Activated CD8-positive, alpha-beta T cell treated with anti-CD3 and anti-CD28 coated beads, Interleukin-2, amount 10 ng/mL, durations not matched to agents 7 days and 5 days (primary cell): ENCODE results near the gene ALKBH4. TPM values are rescaled to one million over a fixed set of nuclear protein-coding genes. Genes with fewer than 3 reads are reported as not detected.
A peak's percentile ranks its signal among the peaks of the same experiment; 100 is the strongest.

ENCODE experiments used
- ATAC-seq: fragments of 150-1000 bp; cut with Tn5 transposase; one replicate; pipeline ENCODE4 v1.10.0; 2021; ENCODE audit warnings: moderate library complexity
- CTCF ChIA-PET: fragments of 350-600 bp; sonication (Branson Sonifier 250); formaldehyde crosslinking; loops from one replicate; lab custom pipeline; 2021; ENCODE audit warnings: antibody characterized with exemption; lab: Charles Lee
- POLR2A ChIA-PET: fragments of 350-600 bp; sonication (Branson Sonifier 250); formaldehyde crosslinking; loops from one replicate; lab custom pipeline; 2021; ENCODE audit warnings: antibody characterized with exemption; lab: Charles Lee
- DNase-seq: peaks from one replicate; pipeline ENCODE4 v3.0.0-alpha.2; 2020
- H3K27ac Mint-ChIP-seq: one replicate; pipeline ENCODE4 v1.8.0; 2021; ENCODE audit warnings: mild to moderate bottlenecking, mixed read lengths
- H3K27me3 Mint-ChIP-seq: one replicate; pipeline ENCODE4 v1.8.0; 2021; ENCODE audit warnings: low read depth, mixed read lengths
- H3K36me3 Mint-ChIP-seq: one replicate; pipeline ENCODE4 v1.8.0; 2021; ENCODE audit warnings: low read depth, mixed read lengths
- H3K4me1 Mint-ChIP-seq: one replicate; pipeline ENCODE4 v1.8.0; 2021; ENCODE audit warnings: low read depth, mixed read lengths
- H3K4me3 Mint-ChIP-seq: one replicate; pipeline ENCODE4 v1.8.0; 2021; ENCODE audit warnings: mild to moderate bottlenecking, mixed read lengths
- H3K9me3 Mint-ChIP-seq: one replicate; pipeline ENCODE4 v1.8.0; 2022; ENCODE audit warnings: mixed read lengths; ENCODE audit not compliant: insufficient read depth
- total RNA-seq, 2 experiments: library from RNA; stranded (reverse); gene quantifications; one replicate each; pipeline ENCODE4 v1.2.3, GENCODE V29; 2021

The ALKBH4 gene
- total RNA-seq, 2 experiments from 2014 or later, result 10.8 to 11.1 TPM

DNA sequence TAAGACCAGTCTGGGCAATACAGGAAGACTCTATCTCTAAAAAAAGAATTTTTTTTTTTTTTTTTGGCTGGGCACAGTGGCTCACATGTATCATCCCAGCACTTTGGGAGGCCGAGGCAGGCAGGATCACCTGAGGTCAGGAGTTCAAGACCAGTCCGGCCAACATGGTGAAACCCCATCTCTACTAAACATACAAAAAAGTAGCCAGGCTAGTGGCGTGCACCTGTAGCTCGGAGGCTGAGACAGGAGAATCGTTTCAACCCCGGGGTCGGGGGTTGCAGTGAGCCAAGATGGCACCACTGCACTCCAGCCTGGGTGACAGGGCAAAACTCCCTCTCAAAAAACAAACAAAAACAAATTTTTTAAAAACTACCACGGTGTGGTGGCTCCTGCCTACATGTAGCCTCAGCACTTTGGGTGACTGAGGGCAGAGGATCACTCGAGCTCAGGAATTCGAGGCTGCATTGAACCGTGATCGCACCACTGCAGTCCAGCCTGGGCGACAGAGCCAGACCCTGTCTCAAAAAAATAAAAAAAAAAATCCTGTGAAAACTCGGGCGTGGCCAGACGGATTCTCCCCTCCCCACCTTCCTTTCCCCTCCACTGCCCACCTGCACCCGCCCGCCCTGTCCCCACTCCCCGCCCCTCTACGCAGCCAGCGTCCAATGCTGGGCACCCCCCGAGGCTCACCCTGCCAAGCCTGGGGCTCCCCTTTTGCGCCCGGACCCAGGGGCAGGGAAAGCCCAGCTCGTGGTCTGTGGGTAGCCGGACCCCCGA is 32.0 kb downstream of the ALKBH4 start:
- ChIA-PET POLR2A (interaction anchor here (0.5 to 1.6 kb wide), 4 partner anchors 17 to 32 kb away, joined by 3 to 5 read pairs (median 4); partner anchors contain the start of genes ALKBH4 and LRWD1), CTCF (interaction anchor here (1.0 to 7.5 kb wide), 5 partner anchors 12 to 28 kb away, joined by 3 to 43 read pairs (median 9); no protein-coding TSS in a partner anchor)
- no peaks in the 10 kb centered on the region for H3K9me3 Mint-ChIP-seq
- peak overlapping the region; percentile 73 for H3K4me3 Mint-ChIP-seq
- H3K27me3 Mint-ChIP-seq, result no peaks in the 10 kb centered on the region
- DNase-seq (peak; percentile 28), ATAC-seq (peak; percentile 34)
- peak overlapping the region; percentile 87 for H3K27ac Mint-ChIP-seq
- H3K4me1 Mint-ChIP-seq, result peaks cover 76% of the 10 kb centered on the region
- H3K36me3 Mint-ChIP-seq, result peaks cover 37% of the 10 kb centered on the region

DNA sequence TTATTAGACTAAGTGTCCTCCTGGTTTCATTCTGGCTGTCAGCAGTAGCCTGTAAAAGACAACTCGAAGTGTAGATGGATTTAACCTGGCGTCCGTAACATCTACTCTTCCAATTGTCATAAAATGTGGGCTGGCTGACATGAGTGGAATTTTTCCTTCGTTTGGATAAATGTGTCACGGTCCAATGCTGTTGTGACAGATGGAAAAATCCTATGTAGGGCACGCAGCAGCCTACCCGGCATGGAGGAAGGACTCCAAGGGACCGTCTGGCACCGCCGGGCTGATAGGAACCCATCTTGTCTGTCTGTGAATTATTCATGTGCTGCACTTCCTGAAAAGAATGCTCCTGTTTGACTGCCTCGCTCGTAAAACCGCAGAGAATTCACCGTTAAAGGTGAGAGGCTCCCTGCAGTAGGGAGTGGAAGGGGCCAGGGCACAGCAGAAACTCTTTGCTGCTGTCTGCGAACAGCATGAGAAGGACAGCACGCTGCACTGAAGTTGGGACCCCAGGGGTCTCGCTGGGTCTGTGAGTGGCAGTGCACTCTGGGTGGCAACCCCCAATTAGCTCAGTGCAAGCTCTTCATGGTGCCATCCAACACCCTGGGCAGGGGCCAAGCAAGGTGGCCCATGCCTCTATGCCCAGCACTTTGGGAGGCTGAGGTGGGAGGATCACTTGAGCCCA is 32.9 kb downstream of the ALKBH4 start:
- no peaks in the 10 kb centered on the region for H3K9me3 Mint-ChIP-seq
- CTCF ChIA-PET, result interaction anchor here (1.0 to 7.5 kb wide), 4 partner anchors 11 to 27 kb away, joined by 3 to 43 read pairs (median 6); no protein-coding TSS in a partner anchor
- peak; percentile 41 for ATAC-seq

DNA sequence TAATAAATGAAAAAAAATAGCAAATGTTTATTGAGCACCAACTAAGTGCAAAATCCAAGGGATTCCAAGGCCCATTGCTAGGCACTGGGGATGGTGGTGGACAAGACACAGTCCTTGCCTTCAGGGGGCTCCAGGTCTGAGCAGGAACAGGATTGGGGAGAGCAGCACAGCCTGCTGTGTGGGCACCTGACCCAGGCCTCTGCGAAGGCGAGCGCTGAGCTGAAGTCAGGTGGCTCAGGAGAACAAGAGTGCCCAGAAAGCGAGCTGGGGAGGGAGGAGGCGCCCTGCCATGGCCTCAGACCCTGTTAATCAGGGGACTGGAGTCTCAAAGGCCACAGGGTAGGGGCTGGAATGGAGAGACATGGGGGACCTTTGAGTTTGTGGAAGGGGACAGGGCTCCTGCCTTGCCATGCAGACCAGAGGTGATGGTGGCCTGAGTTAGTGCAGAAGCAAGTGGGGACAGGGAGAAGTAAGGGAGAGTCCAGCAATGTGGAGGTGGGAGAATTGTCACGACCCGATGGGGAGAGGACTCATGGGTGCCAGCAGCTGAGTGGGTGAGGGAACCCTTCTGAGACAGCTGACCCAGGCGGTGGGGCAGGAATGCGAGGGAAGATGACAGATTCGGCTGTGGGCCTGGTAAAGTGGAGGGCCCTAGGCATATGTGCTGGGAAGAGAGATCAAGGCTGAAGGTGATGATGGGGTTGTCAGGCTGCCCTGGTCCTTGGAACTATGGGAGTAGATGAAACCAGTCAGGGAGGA is 35.3 kb downstream of the ALKBH4 start:
- ChIA-PET CTCF (interaction anchor here (1.2 kb wide), 1 partner anchor 17 kb away, joined by 6 read pairs; no protein-coding TSS in a partner anchor), POLR2A (interaction anchor here (0.6 to 1.8 kb wide), 3 partner anchors 12 to 28 kb away, joined by 4 to 6 read pairs (median 4); no protein-coding TSS in a partner anchor)
- peaks cover 86% of the 10 kb centered on the region for H3K4me1 Mint-ChIP-seq
- H3K9me3 Mint-ChIP-seq, result no peaks in the 10 kb centered on the region
- ATAC-seq (no peak), DNase-seq (no peak)
- peak overlapping the region; percentile 76 for H3K27ac Mint-ChIP-seq
- H3K27me3 Mint-ChIP-seq, result no peaks in the 10 kb centered on the region
- H3K4me3 Mint-ChIP-seq, result no peak overlapping the region
- peaks cover 46% of the 10 kb centered on the region for H3K36me3 Mint-ChIP-seq

More for the DNA sequence above, 32.9 kb downstream of the ALKBH4 start:
- peak; percentile 64 for DNase-seq
- Mint-ChIP-seq H3K27me3 (no peaks in the 10 kb centered on the region), H3K36me3 (peaks cover 42% of the 10 kb centered on the region), H3K4me1 (peaks cover 81% of the 10 kb centered on the region), H3K4me3 (peak overlapping the region; percentile 73), H3K27ac (peak overlapping the region; percentile 89)
- POLR2A ChIA-PET, result interaction anchor here (0.5 to 1.6 kb wide), 3 partner anchors 7 to 19 kb away, joined by 3 to 4 read pairs (median 4); no protein-coding TSS in a partner anchor

GRCh38 chr7:102427019-102427405 is 37.7 kb downstream of the ALKBH4 start:
- ATAC-seq (no peak), DNase-seq (no peak)
- ChIA-PET CTCF (interaction anchor here (1.3 to 4.6 kb wide), 5 partner anchors 10 to 24 kb away, joined by 4 to 49 read pairs (median 19); no protein-coding TSS in a partner anchor), POLR2A (interaction anchor here (0.7 to 3.7 kb wide), 6 partner anchors 10 to 40 kb away, joined by 3 to 124 read pairs (median 17); no protein-coding TSS in a partner anchor)
- H3K9me3 Mint-ChIP-seq, result no peaks in the 10 kb centered on the region
- peaks cover 82% of the 10 kb centered on the region for H3K4me1 Mint-ChIP-seq
- H3K27ac Mint-ChIP-seq, result peak overlapping the region; percentile 99
- peaks cover 47% of the 10 kb centered on the region for H3K36me3 Mint-ChIP-seq
- no peaks in the 10 kb centered on the region for H3K27me3 Mint-ChIP-seq
- peak overlapping the region; percentile 79 for H3K4me3 Mint-ChIP-seq

GRCh38 chr7:102426268-102427018 is 38.2 kb downstream of the ALKBH4 start:
- ATAC-seq (peak; percentile 71), DNase-seq (peak; percentile 79)
- CTCF ChIA-PET, result interaction anchor here (1.0 to 4.6 kb wide), 8 partner anchors 8 to 24 kb away, joined by 3 to 49 read pairs (median 7); no protein-coding TSS in a partner anchor
- peak overlapping the region; percentile 99 for H3K27ac Mint-ChIP-seq
- no peaks in the 10 kb centered on the region for H3K9me3 Mint-ChIP-seq
- no peaks in the 10 kb centered on the region for H3K27me3 Mint-ChIP-seq
- POLR2A ChIA-PET, result interaction anchor here (0.6 to 3.7 kb wide), 10 partner anchors 8 to 1730 kb away, joined by 3 to 124 read pairs (median 8); partner anchors contain the start of genes ORAI2 and PRKRIP1
- H3K36me3 Mint-ChIP-seq, result peaks cover 51% of the 10 kb centered on the region
- H3K4me3 Mint-ChIP-seq, result peak overlapping the region; percentile 79
- peaks cover 80% of the 10 kb centered on the region for H3K4me1 Mint-ChIP-seq

- DNase-seq, result peak; percentile 89
- Mint-ChIP-seq H3K36me3 (peaks cover 56% of the 10 kb centered on the region), H3K27me3 (no peaks in the 10 kb centered on the region), H3K4me3 (peak overlapping the region; percentile 79), H3K4me1 (peaks cover 79% of the 10 kb centered on the region), H3K27ac (peak overlapping the region; percentile 99), H3K9me3 (no peaks in the 10 kb centered on the region)
- ATAC-seq, result peak; percentile 84
- ChIA-PET POLR2A (interaction anchor here (0.6 to 3.7 kb wide), 14 partner anchors 8 to 1729 kb away, joined by 3 to 124 read pairs (median 6); partner anchors contain the start of genes ORAI2 and PRKRIP1), CTCF (interaction anchor here (0.7 to 4.6 kb wide), 8 partner anchors 8 to 27 kb away, joined by 3 to 49 read pairs (median 7); no protein-coding TSS in a partner anchor)
These were observed 38.9 kb downstream of the ALKBH4 start for GRCh38 chr7:102425639-102426267.

GRCh38 chr7:102424787-102425218 is 39.9 kb downstream of the ALKBH4 start:
- peaks cover 79% of the 10 kb centered on the region for H3K4me1 Mint-ChIP-seq
- ATAC-seq (no peak), DNase-seq (no peak)
- H3K27me3 Mint-ChIP-seq, result no peaks in the 10 kb centered on the region
- no peaks in the 10 kb centered on the region for H3K9me3 Mint-ChIP-seq
- H3K27ac Mint-ChIP-seq, result peak overlapping the region; percentile 99
- peaks cover 65% of the 10 kb centered on the region for H3K36me3 Mint-ChIP-seq
- POLR2A ChIA-PET, result interaction anchor here (1.1 to 3.7 kb wide), 6 partner anchors 8 to 32 kb away, joined by 4 to 124 read pairs (median 7); partner anchors contain the start of genes ORAI2 and PRKRIP1
- CTCF ChIA-PET, result interaction anchor here (1.1 to 4.6 kb wide), 5 partner anchors 9 to 26 kb away, joined by 4 to 49 read pairs (median 19); no protein-coding TSS in a partner anchor
- peak overlapping the region; percentile 5 for H3K4me3 Mint-ChIP-seq

- Mint-ChIP-seq H3K36me3 (peaks cover 63% of the 10 kb centered on the region), H3K27ac (peak overlapping the region; percentile 99), H3K4me3 (no peak overlapping the region), H3K27me3 (no peaks in the 10 kb centered on the region), H3K4me1 (peaks cover 78% of the 10 kb centered on the region), H3K9me3 (no peaks in the 10 kb centered on the region)
- POLR2A ChIA-PET, result interaction anchor here (3.7 kb wide), 1 partner anchor 7 kb away, joined by 124 read pairs; no protein-coding TSS in a partner anchor
- DNase-seq (no peak), ATAC-seq (no peak)
- CTCF ChIA-PET, result interaction anchor here (4.1 to 4.6 kb wide), 2 partner anchors 9 to 11 kb away, joined by 31 to 49 read pairs; no protein-coding TSS in a partner anchor
These were observed 40.5 kb downstream of the ALKBH4 start for GRCh38 chr7:102424129-102424551.

DNA sequence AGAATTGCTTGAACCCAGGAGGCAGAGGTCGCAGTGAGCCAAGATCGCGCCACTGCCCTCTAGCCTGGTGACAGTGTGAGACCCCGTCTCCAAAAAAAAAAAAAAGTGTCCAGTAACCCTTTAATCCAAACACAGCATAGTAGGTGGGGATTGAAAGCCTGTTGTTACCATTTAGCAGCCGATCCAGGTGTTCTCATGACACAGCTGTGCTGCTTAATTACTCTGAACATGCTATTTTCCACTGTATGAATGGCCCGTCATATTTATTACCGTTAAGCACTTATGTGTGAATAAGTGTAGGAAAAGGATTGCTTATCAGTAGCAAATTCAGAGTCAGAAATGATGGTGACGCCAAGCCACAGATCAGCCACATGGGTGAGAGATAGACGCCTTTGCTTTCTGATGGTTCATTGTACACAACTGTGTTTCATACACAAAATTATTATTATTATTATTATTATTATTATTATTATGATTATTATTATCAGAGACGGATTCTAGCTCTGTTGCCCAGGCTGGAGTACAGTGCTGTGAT is 42.9 kb downstream of the ALKBH4 start:
- H3K27ac Mint-ChIP-seq, result no peak overlapping the region
- ATAC-seq (no peak), DNase-seq (no peak)
- no peaks in the 10 kb centered on the region for H3K9me3 Mint-ChIP-seq
- H3K4me1 Mint-ChIP-seq, result peaks cover 75% of the 10 kb centered on the region
- H3K27me3 Mint-ChIP-seq, result no peaks in the 10 kb centered on the region
- peaks cover 60% of the 10 kb centered on the region for H3K36me3 Mint-ChIP-seq
- ChIA-PET POLR2A (interaction anchor here (0.6 kb wide), 1 partner anchor 1531 kb away, joined by 3 read pairs; no protein-coding TSS in a partner anchor), CTCF (interaction anchor here (0.6 to 1.0 kb wide), 3 partner anchors 9 to 532 kb away, joined by 3 to 5 read pairs (median 3); no protein-coding TSS in a partner anchor)
- no peak overlapping the region for H3K4me3 Mint-ChIP-seq
